Smooth muscle cell (in vitro differentiated cells): ENCODE results near the gene BNIPL. TPM values are rescaled to one million over a fixed set of nuclear protein-coding genes. Genes with fewer than 3 reads are reported as not detected.

Experiments
- DNase-seq: peaks from one replicate; lab custom pipeline; 2025; ENCODE audit not compliant: unreplicated experiment; lab: John Stamatoyannopoulos, UW
- H2AFZ ChIP-seq: fragments of 200-600 bp; sonication (generic); 2 replicates; pipeline ENCODE4 v1.6.0; 2016; ENCODE audit warnings: antibody characterized with exemption, low read depth, mild to moderate bottlenecking
- H3F3A ChIP-seq: fragments of 200-600 bp; sonication (generic); 2 replicates; pipeline ENCODE4 v1.6.0; 2017; ENCODE audit warnings: antibody characterized with exemption, low read depth
- H3K27ac ChIP-seq: fragments of 200-600 bp; sonication (generic); 2 replicates; pipeline ENCODE4 v1.5.1; 2016; ENCODE audit warnings: low read depth, mild to moderate bottlenecking
- H3K27me3 ChIP-seq: fragments of 200-600 bp; sonication (generic); 2 replicates; pipeline ENCODE4 v1.6.1; 2016; ENCODE audit warnings: low read depth, mild to moderate bottlenecking
- H3K36me3 ChIP-seq: fragments of 200-600 bp; sonication (generic); 2 replicates; pipeline ENCODE4 v1.5.1; 2016; ENCODE audit warnings: low read depth
- H3K4me1 ChIP-seq: fragments of 200-600 bp; sonication (generic); 2 replicates; pipeline ENCODE4 v1.5.1; 2016; ENCODE audit warnings: low read depth
- H3K4me2 ChIP-seq: fragments of 200-600 bp; sonication (generic); 2 replicates; pipeline ENCODE4 v1.6.0; 2016; ENCODE audit warnings: mild to moderate bottlenecking
- H3K4me3 ChIP-seq: fragments of 200-600 bp; sonication (generic); 2 replicates; pipeline ENCODE4 v1.5.1; 2016; ENCODE audit warnings: mild to moderate bottlenecking
- H3K79me2 ChIP-seq: fragments of 200-600 bp; sonication (generic); 2 replicates; pipeline ENCODE4 v1.6.0; 2016; ENCODE audit warnings: low read depth, mild to moderate bottlenecking
- H3K9ac ChIP-seq: fragments of 200-600 bp; sonication (generic); 2 replicates; pipeline ENCODE4 v1.6.0; 2016; ENCODE audit warnings: low read depth
- H3K9me3 ChIP-seq: fragments of 200-600 bp; sonication (generic); replicated peaks from 2 replicates; pipeline ENCODE4 v1.5.1; 2016; ENCODE audit warnings: low read depth
- H4K20me1 ChIP-seq: fragments of 200-600 bp; sonication (generic); 2 replicates; pipeline ENCODE4 v1.6.0; 2016; ENCODE audit warnings: low read depth
- CTCF ChIP-seq: fragments of 200-600 bp; sonication (generic); IDR thresholded peaks from 2 replicates; pipeline ENCODE4 v1.5.1; 2017; ENCODE audit warnings: borderline replicate concordance, mild to moderate bottlenecking, antibody characterized with exemption; ENCODE audit not compliant: insufficient read depth, poor library complexity, severe bottlenecking
- WGBS: methylation state at CpG from one replicate; pipeline ENCODE4 v1.1.7; 2016; ENCODE audit warnings: low lambda C conversion rate; 5-methylcytosine and 5-hydroxymethylcytosine counted together
- polyA plus RNA-seq: library from polyadenylated mRNA; unstranded; fragments of >200 nt; fragmentation: Nextera tagmentation; extraction: Ambion mirVana; gene quantifications from 2 replicates; pipeline ENCODE4 v1.2.1, GENCODE V29; 2016
- total RNA-seq: library from RNA; depleted of rRNA; stranded (reverse); fragments of >200 nt; gene quantifications from 2 replicates; pipeline ENCODE4 v1.2.3, GENCODE V29; 2014

BNIPL gene
- total and polyA plus RNA-seq, 2 experiments from 2014 or later, result 0.93 to 5.6 TPM

GRCh38 chr1:151024540-151025146, 11.7 kb upstream of the BNIPL start:
- Histone ChIP-seq H3K9me3 (no peaks in the 10 kb centered on the region), H3K4me2 (no peak overlapping the region), H3K27ac (no peak overlapping the region), H3K36me3 (no peaks in the 10 kb centered on the region), H3F3A (no peaks in the 10 kb centered on the region), H3K27me3 (no peaks in the 10 kb centered on the region), H4K20me1 (no peaks in the 10 kb centered on the region), H3K4me1 (no peaks in the 10 kb centered on the region), H2AFZ (no peak overlapping the region), H3K9ac (no peak overlapping the region), H3K79me2 (no peaks in the 10 kb centered on the region), H3K4me3 (no peak overlapping the region)
- DNase-seq, result peak; percentile 2
- peak; percentile 55 for TF ChIP-seq CTCF
- WGBS, result 38% methylated on average over 6 of the region's 6 CpGs

- Histone ChIP-seq H3K36me3 (no peaks in the 10 kb centered on the region), H3K4me3 (no peak overlapping the region), H3K4me1 (no peaks in the 10 kb centered on the region), H3K9ac (no peak overlapping the region), H2AFZ (no peak overlapping the region), H3K79me2 (no peaks in the 10 kb centered on the region), H3K27me3 (no peaks in the 10 kb centered on the region), H3K9me3 (no peaks in the 10 kb centered on the region), H3K4me2 (no peak overlapping the region), H3K27ac (no peak overlapping the region), H3F3A (no peaks in the 10 kb centered on the region), H4K20me1 (no peaks in the 10 kb centered on the region)
- TF ChIP-seq CTCF, result no peak
- no peak for DNase-seq
Measured at GRCh38 chr1:151026460-151026859, 9.9 kb upstream of the BNIPL start.

- no peaks in the 10 kb centered on the region for H3K4me1 ChIP-seq
- TF ChIP-seq CTCF, result no peak
- peaks cover 5% of the 10 kb centered on the region for H3K36me3 ChIP-seq
- no peak overlapping the region for H3K27ac ChIP-seq
- no peak for DNase-seq
- H3K27me3 ChIP-seq, result no peaks in the 10 kb centered on the region
- no peaks in the 10 kb centered on the region for H4K20me1 ChIP-seq
- H3K9me3 ChIP-seq, result no peaks in the 10 kb centered on the region
- WGBS, result 99% methylated on average over 8 of the region's 8 CpGs
- H3F3A ChIP-seq, result no peaks in the 10 kb centered on the region
- H3K4me3 ChIP-seq, result no peak overlapping the region
- H3K79me2 ChIP-seq, result no peaks in the 10 kb centered on the region
- H3K4me2 ChIP-seq, result no peak overlapping the region
- no peak overlapping the region for H2AFZ ChIP-seq
- no peak overlapping the region for H3K9ac ChIP-seq
Measured at GRCh38 chr1:151032164-151032563, 4.2 kb upstream of the BNIPL start.

- H3K4me2 ChIP-seq, result no peak overlapping the region
- no peaks in the 10 kb centered on the region for H3K9me3 ChIP-seq
- no peak overlapping the region for H3K27ac ChIP-seq
- H3F3A ChIP-seq, result no peaks in the 10 kb centered on the region
- H3K27me3 ChIP-seq, result no peaks in the 10 kb centered on the region
- no peak for TF ChIP-seq CTCF
- peaks cover 5% of the 10 kb centered on the region for H3K36me3 ChIP-seq
- H4K20me1 ChIP-seq, result no peaks in the 10 kb centered on the region
- DNase-seq, result no peak
- H3K79me2 ChIP-seq, result no peaks in the 10 kb centered on the region
- H3K9ac ChIP-seq, result no peak overlapping the region
- WGBS, result 89% methylated on average over 3 of the region's 3 CpGs
- no peaks in the 10 kb centered on the region for H3K4me1 ChIP-seq
- H3K4me3 ChIP-seq, result no peak overlapping the region
- no peak overlapping the region for H2AFZ ChIP-seq
Measured at GRCh38 chr1:151035167-151035566, 1.2 kb upstream of the BNIPL start.
